Measurements from ENCODE around the gene EDAR. TPM values are rescaled to one million over a fixed set of nuclear protein-coding genes. Genes with fewer than 3 reads are reported as not detected.

The EDAR gene
- total RNA-seq, 3 donors from 2014 or later (not counting 1 experiment from before 2014, with no cell fraction given): 0.11 to 0.23 TPM; not detected in 1

DNA sequence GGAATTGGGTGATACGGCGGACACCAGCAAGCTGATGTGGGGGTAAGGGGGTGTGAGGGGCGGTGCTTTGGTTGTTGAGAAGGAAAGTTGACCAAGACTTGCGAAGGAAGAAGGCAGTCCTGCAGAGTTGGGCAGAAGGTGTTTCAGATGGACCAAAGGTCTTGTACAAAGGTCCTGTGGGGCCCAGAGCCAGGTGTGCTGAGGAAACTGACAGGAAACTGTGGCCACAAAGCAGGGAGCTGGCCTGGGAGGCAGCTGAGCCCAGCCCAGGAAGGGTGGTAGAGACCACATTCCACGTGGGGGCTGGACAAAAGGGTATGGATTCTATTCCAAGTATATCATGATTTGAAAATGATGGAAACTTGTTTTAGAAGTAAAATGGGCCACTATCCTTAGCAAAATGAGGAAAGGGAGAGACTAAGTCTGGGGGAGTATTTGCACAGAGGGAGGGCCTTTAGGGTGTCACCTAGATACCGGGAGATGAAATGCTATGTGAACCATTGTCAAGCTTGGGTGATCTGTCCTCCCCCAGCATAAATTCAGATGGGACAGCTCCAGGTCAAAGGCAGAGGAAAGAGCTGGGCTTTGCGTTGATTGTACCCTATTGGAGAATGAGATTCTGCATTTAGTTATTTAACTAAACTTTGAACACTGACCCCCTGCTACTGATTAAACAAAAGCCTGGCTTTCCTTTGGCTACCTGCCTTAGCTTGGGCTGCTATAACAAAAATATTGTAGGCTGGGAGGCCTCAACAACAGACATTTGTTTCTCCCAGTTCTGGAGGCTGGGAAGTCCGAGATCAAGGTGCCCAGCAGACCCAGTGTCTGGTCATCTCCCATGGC is 4.3 kb upstream of the EDAR start:
- no peak for ATAC-seq
- no peaks in the 10 kb centered on the region for H3K36me3 ChIP-seq (ENCODE audit: control insufficient read depth, insufficient read depth, low read length)
- Mint-ChIP-seq H3K4me1 (no peaks in the 10 kb centered on the region), H3K27ac (no peak overlapping the region), H3K9me3 (no peaks in the 10 kb centered on the region), H3K4me3 (no peak overlapping the region), H3K36me3 (no peaks in the 10 kb centered on the region), H3K27me3 (ENCODE audit: low read depth in 2 of 2) (peaks cover 0 to 3% of the 10 kb centered on the region in 2 donors)
- intact Hi-C loops (cut with micrococcal nuclease): no loop called here
- no peak overlapping the region for H3K27ac ChIP-seq (ENCODE audit: low read length)
- no peak for DNase-seq
- H3K4me3 ChIP-seq (ENCODE audit: low read length): no peak overlapping the region
- no peaks in the 10 kb centered on the region for H3K27me3 ChIP-seq (ENCODE audit: control insufficient read depth, insufficient read depth, low read length)
- no peaks in the 10 kb centered on the region for H3K4me1 ChIP-seq (ENCODE audit: control insufficient read depth, insufficient read depth, low read length)
- TF ChIP-seq, protein P1, sequence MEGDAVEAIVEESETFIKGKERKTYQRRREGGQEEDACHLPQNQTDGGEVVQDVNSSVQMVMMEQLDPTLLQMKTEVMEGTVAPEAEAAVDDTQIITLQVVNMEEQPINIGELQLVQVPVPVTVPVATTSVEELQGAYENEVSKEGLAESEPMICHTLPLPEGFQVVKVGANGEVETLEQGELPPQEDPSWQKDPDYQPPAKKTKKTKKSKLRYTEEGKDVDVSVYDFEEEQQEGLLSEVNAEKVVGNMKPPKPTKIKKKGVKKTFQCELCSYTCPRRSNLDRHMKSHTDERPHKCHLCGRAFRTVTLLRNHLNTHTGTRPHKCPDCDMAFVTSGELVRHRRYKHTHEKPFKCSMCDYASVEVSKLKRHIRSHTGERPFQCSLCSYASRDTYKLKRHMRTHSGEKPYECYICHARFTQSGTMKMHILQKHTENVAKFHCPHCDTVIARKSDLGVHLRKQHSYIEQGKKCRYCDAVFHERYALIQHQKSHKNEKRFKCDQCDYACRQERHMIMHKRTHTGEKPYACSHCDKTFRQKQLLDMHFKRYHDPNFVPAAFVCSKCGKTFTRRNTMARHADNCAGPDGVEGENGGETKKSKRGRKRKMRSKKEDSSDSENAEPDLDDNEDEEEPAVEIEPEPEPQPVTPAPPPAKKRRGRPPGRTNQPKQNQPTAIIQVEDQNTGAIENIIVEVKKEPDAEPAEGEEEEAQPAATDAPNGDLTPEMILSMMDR (IDR thresholded peaks at IDR 0.05): no peak
- WGBS (ENCODE audit: insufficient coverage): 94% methylated on average over 8 of the region's 8 CpGs
- no peaks in the 10 kb centered on the region for H3K9me3 ChIP-seq (ENCODE audit: control insufficient read depth, insufficient read depth, low read length)

DNA sequence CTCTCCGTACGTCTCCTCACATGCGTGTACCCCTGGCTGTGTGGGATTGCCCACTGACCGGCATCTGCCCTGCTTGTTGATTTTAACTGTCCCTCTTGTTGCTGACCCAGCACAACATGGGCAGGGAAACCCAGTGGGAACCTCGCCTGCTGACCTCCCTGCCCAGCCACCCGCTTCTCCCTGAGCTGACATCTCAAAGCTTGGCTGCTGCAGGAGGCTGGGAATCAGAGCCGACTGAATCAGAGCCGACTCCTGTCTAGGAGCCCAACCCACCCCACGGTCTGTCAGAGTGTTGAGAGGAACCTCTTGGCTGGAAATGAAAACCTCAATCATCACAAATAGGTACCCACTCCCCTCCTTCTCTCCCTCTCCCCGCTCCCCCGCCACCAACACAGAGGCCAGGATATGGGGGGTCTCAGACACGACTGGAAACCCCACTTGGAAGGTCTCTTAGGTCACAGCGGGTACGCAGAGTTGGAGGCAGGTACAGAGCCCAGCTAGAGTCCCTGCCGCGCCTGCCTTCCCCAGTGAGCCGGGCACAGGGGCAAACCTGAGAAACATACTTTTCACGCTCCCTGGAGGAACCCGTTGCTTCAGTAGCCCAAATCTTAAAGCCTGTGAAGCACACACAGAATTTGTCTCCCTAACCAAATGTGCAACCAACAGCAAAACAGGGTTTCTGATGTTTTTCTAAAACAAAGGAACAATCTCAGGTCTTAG is 784 bp downstream of the EDAR start:
- peak in 1 of 2 donors; percentile 27 for DNase-seq
- no peaks in the 10 kb centered on the region for H3K9me3 ChIP-seq (ENCODE audit: control insufficient read depth, insufficient read depth, low read length)
- H3K4me3 Mint-ChIP-seq: peak overlapping the region; percentile 28

DNA sequence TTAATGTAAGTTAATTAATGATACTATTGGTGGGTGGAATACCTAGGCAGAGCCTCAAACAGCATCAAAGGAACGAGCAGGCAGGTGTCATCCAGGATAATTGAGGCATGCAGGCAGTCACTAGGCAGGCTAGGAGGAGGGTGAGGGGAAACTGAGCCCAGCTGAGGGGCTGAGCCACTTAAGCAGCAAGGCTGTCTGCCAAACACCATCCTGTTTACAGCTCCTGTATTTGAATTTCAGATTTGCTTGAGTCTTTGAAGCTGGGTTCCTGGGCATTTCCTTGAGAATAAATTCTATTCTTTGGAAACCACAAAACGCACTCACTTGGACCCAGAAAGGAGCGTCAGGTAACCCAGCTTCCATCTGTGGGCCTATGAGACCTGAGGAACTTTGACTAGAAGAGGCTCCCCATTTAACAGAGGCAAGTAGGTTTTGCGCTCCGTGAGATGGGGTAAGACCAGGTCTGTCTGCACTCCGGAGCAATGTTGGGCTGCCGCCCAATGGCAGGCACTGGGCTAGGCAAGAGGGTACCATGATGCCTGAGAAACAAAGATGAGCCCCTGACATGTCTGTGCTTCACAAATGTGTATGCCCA is 2.0 kb downstream of the EDAR start:
- 84% methylated on average over 7 of the region's 7 CpGs for WGBS (ENCODE audit: insufficient coverage)
- H3K9me3 ChIP-seq (ENCODE audit: control insufficient read depth, insufficient read depth, low read length): no peaks in the 10 kb centered on the region
- no peaks in the 10 kb centered on the region for H3K36me3 Mint-ChIP-seq
- TF ChIP-seq, protein P1 (IDR thresholded peaks at IDR 0.05): no peak
- H3K4me3 Mint-ChIP-seq: no peak overlapping the region
- peaks cover 8 to 17% of the 10 kb centered on the region in 2 donors for H3K27me3 Mint-ChIP-seq (ENCODE audit: low read depth in 2 of 2)
- H3K4me1 ChIP-seq (ENCODE audit: control insufficient read depth, insufficient read depth, low read length): no peaks in the 10 kb centered on the region
- H3K9me3 Mint-ChIP-seq: no peaks in the 10 kb centered on the region
- DNase-seq (peak in 1 of 2 donors; percentile 74), ATAC-seq (no peak)
- no peak overlapping the region for H3K27ac Mint-ChIP-seq
- H3K4me3 ChIP-seq (ENCODE audit: low read length): no peak overlapping the region
- H3K27ac ChIP-seq (ENCODE audit: low read length): no peak overlapping the region
- no peaks in the 10 kb centered on the region for H3K4me1 Mint-ChIP-seq
- no peaks in the 10 kb centered on the region for H3K27me3 ChIP-seq (ENCODE audit: control insufficient read depth, insufficient read depth, low read length)
- no peaks in the 10 kb centered on the region for H3K36me3 ChIP-seq (ENCODE audit: control insufficient read depth, insufficient read depth, low read length)
- intact Hi-C loops (cut with micrococcal nuclease): no loop called here

More for the DNA sequence above, 784 bp downstream of the EDAR start:
- Mint-ChIP-seq H3K36me3 (no peaks in the 10 kb centered on the region), H3K9me3 (no peaks in the 10 kb centered on the region), H3K27ac (no peak overlapping the region), H3K4me1 (no peaks in the 10 kb centered on the region), H3K27me3 (ENCODE audit: low read depth in 2 of 2) (peaks cover 8 to 16% of the 10 kb centered on the region in 2 donors)
- no peak for ATAC-seq
- Histone ChIP-seq H3K4me3 (ENCODE audit: low read length) (no peak overlapping the region), H3K4me1 (ENCODE audit: control insufficient read depth, insufficient read depth, low read length) (no peaks in the 10 kb centered on the region), H3K36me3 (ENCODE audit: control insufficient read depth, insufficient read depth, low read length) (no peaks in the 10 kb centered on the region), H3K27ac (ENCODE audit: low read length) (no peak overlapping the region), H3K27me3 (ENCODE audit: control insufficient read depth, insufficient read depth, low read length) (no peaks in the 10 kb centered on the region)
- WGBS (ENCODE audit: insufficient coverage): 85% methylated on average over 19 of the region's 19 CpGs
- TF ChIP-seq, protein P1 (IDR thresholded peaks at IDR 0.05): no peak
- intact Hi-C loops (cut with micrococcal nuclease): no loop called here
